Fibroblast of lung (primary cell): ENCODE data around the gene CCDC142.

Experiments
- EZH2 ChIP-seq: IDR thresholded peaks from 2 replicates; pipeline ENCODE4 v1.5.1; 2012; ENCODE audit warnings: low read length, control low read depth, mild to moderate bottlenecking; ENCODE audit errors: missing control alignments
- TF ChIP-seq, protein P1 (sequence below), 2 donors: IDR thresholded peaks in 1 of 2; conservative IDR thresholded peaks in 1 of 2; 1 replicate in 1 of 2; 2 replicates in 1 of 2; pipeline ENCODE4 v1.5.1; 2011 to 2012; ENCODE audit warnings: low read length in 2 of 2, control low read depth in 1 of 2, inconsistent platforms in 1 of 2, low read depth in 1 of 2, mild to moderate bottlenecking in 1 of 2

DNA sequence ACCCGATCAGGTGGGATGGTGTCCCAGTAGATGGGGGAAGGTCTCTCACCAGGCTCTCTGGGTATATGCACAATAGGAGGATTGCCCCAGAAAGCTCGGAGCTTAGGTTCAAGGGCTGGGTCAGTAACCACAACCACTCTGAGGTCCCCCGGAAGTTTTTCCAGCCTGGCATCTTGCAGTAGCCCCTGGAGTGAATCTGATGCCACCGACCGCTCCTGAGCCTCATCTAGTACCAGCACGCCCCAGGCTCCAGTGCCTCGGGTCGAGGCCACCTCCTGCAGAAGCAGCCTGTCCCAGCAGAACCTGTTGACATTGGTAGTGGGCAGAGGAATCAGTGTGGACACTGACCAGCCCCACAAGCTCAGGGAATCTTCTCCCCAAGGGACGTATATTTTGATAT, 41.2 kb upstream of the CCDC142 start:
- TF ChIP-seq, protein P1, sequence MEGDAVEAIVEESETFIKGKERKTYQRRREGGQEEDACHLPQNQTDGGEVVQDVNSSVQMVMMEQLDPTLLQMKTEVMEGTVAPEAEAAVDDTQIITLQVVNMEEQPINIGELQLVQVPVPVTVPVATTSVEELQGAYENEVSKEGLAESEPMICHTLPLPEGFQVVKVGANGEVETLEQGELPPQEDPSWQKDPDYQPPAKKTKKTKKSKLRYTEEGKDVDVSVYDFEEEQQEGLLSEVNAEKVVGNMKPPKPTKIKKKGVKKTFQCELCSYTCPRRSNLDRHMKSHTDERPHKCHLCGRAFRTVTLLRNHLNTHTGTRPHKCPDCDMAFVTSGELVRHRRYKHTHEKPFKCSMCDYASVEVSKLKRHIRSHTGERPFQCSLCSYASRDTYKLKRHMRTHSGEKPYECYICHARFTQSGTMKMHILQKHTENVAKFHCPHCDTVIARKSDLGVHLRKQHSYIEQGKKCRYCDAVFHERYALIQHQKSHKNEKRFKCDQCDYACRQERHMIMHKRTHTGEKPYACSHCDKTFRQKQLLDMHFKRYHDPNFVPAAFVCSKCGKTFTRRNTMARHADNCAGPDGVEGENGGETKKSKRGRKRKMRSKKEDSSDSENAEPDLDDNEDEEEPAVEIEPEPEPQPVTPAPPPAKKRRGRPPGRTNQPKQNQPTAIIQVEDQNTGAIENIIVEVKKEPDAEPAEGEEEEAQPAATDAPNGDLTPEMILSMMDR (conservative IDR thresholded peaks at IDR 0.05 in 1 of 2, IDR thresholded peaks at IDR 0.05 in 1 of 2; ENCODE audit: low read depth in 1 of 2, low read length in 2 of 2) = no peak
- no peak for TF ChIP-seq EZH2
